ENCODE results near the gene OLFM1.

DNA sequence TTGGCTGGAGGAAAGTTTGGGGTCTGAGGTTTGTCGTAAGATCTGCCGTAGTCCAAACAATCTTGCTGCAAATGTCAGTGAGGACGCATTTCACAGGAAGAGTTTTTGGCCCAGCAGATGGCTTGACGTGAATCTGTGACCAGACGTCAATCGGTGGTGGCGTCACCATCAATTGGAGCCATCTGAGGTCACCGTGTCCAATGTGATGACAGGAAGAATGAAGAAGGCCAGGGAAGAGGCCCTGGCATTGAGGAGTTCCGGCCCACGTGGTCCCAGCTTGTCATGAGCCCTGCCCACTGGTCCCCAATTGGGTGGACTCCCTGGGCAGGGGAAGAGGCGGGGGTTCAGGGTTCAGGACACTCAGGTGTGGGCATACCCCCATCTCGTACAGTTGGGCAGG is 79.9 kb downstream of the OLFM1 start:
- no peak for TF ChIP-seq CEBPB (IDR thresholded peaks at IDR 0.05; ENCODE audit: low read depth, low read length)
- TF ChIP-seq, protein P1, sequence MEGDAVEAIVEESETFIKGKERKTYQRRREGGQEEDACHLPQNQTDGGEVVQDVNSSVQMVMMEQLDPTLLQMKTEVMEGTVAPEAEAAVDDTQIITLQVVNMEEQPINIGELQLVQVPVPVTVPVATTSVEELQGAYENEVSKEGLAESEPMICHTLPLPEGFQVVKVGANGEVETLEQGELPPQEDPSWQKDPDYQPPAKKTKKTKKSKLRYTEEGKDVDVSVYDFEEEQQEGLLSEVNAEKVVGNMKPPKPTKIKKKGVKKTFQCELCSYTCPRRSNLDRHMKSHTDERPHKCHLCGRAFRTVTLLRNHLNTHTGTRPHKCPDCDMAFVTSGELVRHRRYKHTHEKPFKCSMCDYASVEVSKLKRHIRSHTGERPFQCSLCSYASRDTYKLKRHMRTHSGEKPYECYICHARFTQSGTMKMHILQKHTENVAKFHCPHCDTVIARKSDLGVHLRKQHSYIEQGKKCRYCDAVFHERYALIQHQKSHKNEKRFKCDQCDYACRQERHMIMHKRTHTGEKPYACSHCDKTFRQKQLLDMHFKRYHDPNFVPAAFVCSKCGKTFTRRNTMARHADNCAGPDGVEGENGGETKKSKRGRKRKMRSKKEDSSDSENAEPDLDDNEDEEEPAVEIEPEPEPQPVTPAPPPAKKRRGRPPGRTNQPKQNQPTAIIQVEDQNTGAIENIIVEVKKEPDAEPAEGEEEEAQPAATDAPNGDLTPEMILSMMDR (conservative IDR thresholded peaks at IDR 0.05; ENCODE audit: low read depth, low read length): no peak

All from IMR-90 (cell line).